Skeletal muscle satellite cell (primary cell): ENCODE measurements around the gene CTAGE9.
"Not testable (repeated sequence)": the region's sequence is repeated elsewhere in the genome, so short reads cannot be mapped to it uniquely, and the experiment has no call there.

Source experiments
- H3K27me3 ChIP-seq: 2 replicates; pipeline ENCODE4 v1.7.0; 2013; ENCODE audit warnings: low read length; ENCODE audit not compliant: control insufficient read depth, insufficient read depth
- H3K36me3 ChIP-seq: 2 replicates; pipeline ENCODE4 v1.7.0; 2013; ENCODE audit warnings: mild to moderate bottlenecking, control low read depth, low read length; ENCODE audit not compliant: insufficient read depth
- H3K4me1 ChIP-seq: 2 replicates; pipeline ENCODE4 v1.7.0; 2013; ENCODE audit warnings: low read length; ENCODE audit not compliant: control insufficient read depth, insufficient read depth
- H3K4me2 ChIP-seq: 2 replicates; pipeline ENCODE4 v1.7.0; 2013; ENCODE audit warnings: mild to moderate bottlenecking, low read length
- H3K4me3 ChIP-seq: 2 replicates; pipeline ENCODE4 v1.7.0; 2013; ENCODE audit warnings: low read length
- H3K9ac ChIP-seq: 2 replicates; pipeline ENCODE4 v1.7.0; 2013; ENCODE audit warnings: mild to moderate bottlenecking, low read depth, low read length, moderate library complexity
- H3K9me3 ChIP-seq: replicated peaks from 2 replicates; pipeline ENCODE4 v1.7.0; 2013; ENCODE audit warnings: mild to moderate bottlenecking, control low read depth, low read length

The CTAGE9 gene

GRCh38 chr6:131727467-131727866 lies 16.6 kb upstream of the CTAGE9 start:
- Histone ChIP-seq H3K4me2 (no peak overlapping the region), H3K27me3 (no peaks in the 10 kb centered on the region), H3K36me3 (no peaks in the 10 kb centered on the region), H3K4me1 (peaks cover 16% of the 10 kb centered on the region), H3K9me3 (no peaks in the 10 kb centered on the region), H3K9ac (no peak overlapping the region), H3K4me3 (no peak overlapping the region)

DNA sequence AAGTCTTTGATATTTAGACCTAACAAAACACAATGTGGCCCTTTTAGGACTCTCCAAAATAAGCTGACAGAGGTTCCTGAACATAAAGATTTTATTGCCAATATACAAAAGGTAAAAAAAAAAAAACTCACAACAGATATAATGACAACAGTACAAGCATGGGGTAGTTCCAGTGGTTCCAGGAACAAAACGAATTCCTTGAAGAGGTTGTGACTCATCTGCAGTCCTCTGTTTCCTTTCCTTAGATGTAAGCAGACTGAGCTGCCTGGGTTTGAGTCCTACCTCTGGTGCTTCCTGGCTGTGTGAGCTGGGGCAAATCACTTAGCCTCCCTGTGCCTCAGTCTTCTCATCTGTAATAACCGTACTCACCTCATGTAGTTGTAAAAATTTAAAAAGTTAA lies 13.3 kb upstream of the CTAGE9 start:
- Histone ChIP-seq H3K4me3 (no peak overlapping the region), H3K4me2 (no peak overlapping the region), H3K36me3 (no peaks in the 10 kb centered on the region), H3K27me3 (no peaks in the 10 kb centered on the region), H3K9ac (no peak overlapping the region), H3K4me1 (peaks cover 9% of the 10 kb centered on the region), H3K9me3 (no peaks in the 10 kb centered on the region)

- Histone ChIP-seq H3K4me3 (no peak overlapping the region), H3K4me2 (no peak overlapping the region), H3K9me3 (no peaks in the 10 kb centered on the region), H3K4me1 (no peaks in the 10 kb centered on the region), H3K36me3 (no peaks in the 10 kb centered on the region), H3K9ac (no peak overlapping the region), H3K27me3 (no peaks in the 10 kb centered on the region)
Observed at GRCh38 chr6:131721161-131721560, 10.3 kb upstream of the CTAGE9 start.

- Histone ChIP-seq H3K9me3 (no peaks in the 10 kb centered on the region), H3K4me3 (no peak overlapping the region), H3K36me3 (no peaks in the 10 kb centered on the region), H3K4me1 (no peaks in the 10 kb centered on the region), H3K9ac (no peak overlapping the region), H3K27me3 (no peaks in the 10 kb centered on the region), H3K4me2 (no peak overlapping the region)
Observed at GRCh38 chr6:131717836-131718542, 7.2 kb upstream of the CTAGE9 start.

GRCh38 chr6:131715567-131715966 lies 4.8 kb upstream of the CTAGE9 start:
- H3K9ac ChIP-seq, H3K9me3 ChIP-seq, H3K4me1 ChIP-seq, H3K4me2 ChIP-seq, H3K4me3 ChIP-seq, H3K27me3 ChIP-seq, H3K36me3 ChIP-seq: not testable (repeated sequence)

- not testable (repeated sequence) for H3K9ac ChIP-seq, H3K4me1 ChIP-seq, H3K36me3 ChIP-seq, H3K27me3 ChIP-seq, H3K9me3 ChIP-seq, H3K4me3 ChIP-seq, H3K4me2 ChIP-seq
Observed at GRCh38 chr6:131703905-131704304, 6.9 kb downstream of the CTAGE9 start.

DNA sequence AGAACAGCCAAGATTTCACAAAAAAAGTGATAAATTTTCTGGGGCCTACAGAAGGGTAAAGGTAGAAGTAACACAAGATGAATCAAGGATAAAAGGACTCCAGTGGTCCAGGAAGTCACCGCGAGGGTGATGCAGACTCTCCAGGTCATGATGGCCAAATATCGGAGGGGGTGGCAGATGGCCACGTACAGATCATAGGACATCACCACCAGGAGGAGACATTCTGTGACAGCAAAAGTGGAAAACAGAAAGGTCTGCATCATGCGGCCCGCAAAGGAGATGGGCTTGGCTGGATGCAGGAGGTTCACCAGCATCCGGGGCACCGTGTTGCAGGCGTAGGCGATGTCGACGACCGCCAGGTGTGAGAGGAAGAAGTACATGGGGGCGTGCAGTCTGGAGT lies 10.0 kb downstream of the CTAGE9 start:
- not testable (repeated sequence) for H3K9me3 ChIP-seq, H3K27me3 ChIP-seq, H3K4me3 ChIP-seq, H3K4me2 ChIP-seq, H3K4me1 ChIP-seq, H3K36me3 ChIP-seq, H3K9ac ChIP-seq

GRCh38 chr6:131696956-131697355 lies 13.9 kb downstream of the CTAGE9 start:
- no peaks in the 10 kb centered on the region for H3K4me1 ChIP-seq
- H3K9me3 ChIP-seq: no peaks in the 10 kb centered on the region
- H3K4me3 ChIP-seq: no peak overlapping the region
- no peak overlapping the region for H3K9ac ChIP-seq
- H3K27me3 ChIP-seq: no peaks in the 10 kb centered on the region
- H3K36me3 ChIP-seq: no peaks in the 10 kb centered on the region
- no peak overlapping the region for H3K4me2 ChIP-seq

DNA sequence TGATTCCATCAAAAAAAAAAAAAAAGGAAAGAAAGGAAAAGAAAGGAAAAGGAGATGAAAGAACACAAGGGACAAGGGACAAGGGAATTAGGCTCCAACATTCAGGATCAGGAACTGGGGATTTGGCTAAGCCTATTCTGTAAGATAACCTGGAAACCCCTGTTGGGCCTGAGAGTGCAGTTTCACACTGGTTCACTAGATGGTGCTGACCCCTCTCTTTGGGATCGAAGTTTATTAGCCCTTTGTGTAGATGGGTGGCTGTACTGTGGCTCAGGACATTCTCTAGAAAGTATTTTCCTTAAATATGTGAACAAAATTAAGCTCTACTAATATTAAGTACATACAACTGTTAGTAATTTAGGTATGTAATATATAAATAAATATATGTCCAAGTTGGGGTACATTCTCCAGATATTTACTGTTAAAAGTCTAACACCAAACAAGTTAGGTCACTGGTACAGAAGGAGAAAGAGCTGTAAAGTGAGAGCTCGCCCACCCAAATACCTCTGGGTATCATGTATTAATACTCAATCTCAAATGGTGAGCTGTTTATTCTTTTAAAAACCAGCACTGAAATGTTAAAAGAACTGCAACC lies 15.9 kb downstream of the CTAGE9 start:
- no peaks in the 10 kb centered on the region for H3K27me3 ChIP-seq
- H3K4me3 ChIP-seq: no peak overlapping the region
- no peak overlapping the region for H3K4me2 ChIP-seq
- H3K4me1 ChIP-seq: no peaks in the 10 kb centered on the region
- H3K36me3 ChIP-seq: no peaks in the 10 kb centered on the region
- H3K9me3 ChIP-seq: no peaks in the 10 kb centered on the region
- peak overlapping the region; percentile 9 for H3K9ac ChIP-seq

DNA sequence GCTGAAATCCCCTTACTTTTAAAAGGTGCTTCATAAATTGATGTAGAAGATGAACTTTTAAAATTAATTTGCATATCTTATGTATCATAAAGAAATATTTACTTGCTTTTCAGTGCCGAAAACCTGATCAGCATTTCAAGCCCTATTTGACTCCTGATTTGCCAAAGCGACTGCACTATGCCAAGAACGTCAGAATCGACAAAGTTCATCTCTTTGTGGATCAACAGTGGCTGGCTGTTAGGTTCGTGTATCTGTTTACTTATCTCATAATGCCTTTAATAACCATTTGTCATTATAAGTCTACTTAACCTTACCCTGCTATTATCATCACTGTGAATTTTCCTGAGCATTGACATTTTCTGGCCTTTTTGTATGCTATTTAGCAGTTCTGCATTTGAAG lies 17.4 kb downstream of the CTAGE9 start:
- H3K9ac ChIP-seq: no peak overlapping the region
- H3K4me1 ChIP-seq: no peaks in the 10 kb centered on the region
- no peak overlapping the region for H3K4me3 ChIP-seq
- H3K9me3 ChIP-seq: no peaks in the 10 kb centered on the region
- no peaks in the 10 kb centered on the region for H3K36me3 ChIP-seq
- H3K4me2 ChIP-seq: no peak overlapping the region
- no peaks in the 10 kb centered on the region for H3K27me3 ChIP-seq

GRCh38 chr6:131692589-131692988 lies 18.2 kb downstream of the CTAGE9 start:
- H3K4me2 ChIP-seq: no peak overlapping the region

GRCh38 chr6:131692031-131692430 lies 18.8 kb downstream of the CTAGE9 start:
- Histone ChIP-seq H3K4me2 (no peak overlapping the region), H3K9me3 (no peaks in the 10 kb centered on the region), H3K36me3 (no peaks in the 10 kb centered on the region), H3K4me1 (no peaks in the 10 kb centered on the region), H3K27me3 (no peaks in the 10 kb centered on the region), H3K9ac (no peak overlapping the region), H3K4me3 (no peak overlapping the region)

More at GRCh38 chr6:131692589-131692988, 18.2 kb downstream of the CTAGE9 start:
- Histone ChIP-seq H3K27me3 (no peaks in the 10 kb centered on the region), H3K4me1 (no peaks in the 10 kb centered on the region), H3K4me3 (no peak overlapping the region), H3K9ac (no peak overlapping the region), H3K36me3 (no peaks in the 10 kb centered on the region), H3K9me3 (no peaks in the 10 kb centered on the region)
